ENCODE results near the gene CRYL1.

DNA sequence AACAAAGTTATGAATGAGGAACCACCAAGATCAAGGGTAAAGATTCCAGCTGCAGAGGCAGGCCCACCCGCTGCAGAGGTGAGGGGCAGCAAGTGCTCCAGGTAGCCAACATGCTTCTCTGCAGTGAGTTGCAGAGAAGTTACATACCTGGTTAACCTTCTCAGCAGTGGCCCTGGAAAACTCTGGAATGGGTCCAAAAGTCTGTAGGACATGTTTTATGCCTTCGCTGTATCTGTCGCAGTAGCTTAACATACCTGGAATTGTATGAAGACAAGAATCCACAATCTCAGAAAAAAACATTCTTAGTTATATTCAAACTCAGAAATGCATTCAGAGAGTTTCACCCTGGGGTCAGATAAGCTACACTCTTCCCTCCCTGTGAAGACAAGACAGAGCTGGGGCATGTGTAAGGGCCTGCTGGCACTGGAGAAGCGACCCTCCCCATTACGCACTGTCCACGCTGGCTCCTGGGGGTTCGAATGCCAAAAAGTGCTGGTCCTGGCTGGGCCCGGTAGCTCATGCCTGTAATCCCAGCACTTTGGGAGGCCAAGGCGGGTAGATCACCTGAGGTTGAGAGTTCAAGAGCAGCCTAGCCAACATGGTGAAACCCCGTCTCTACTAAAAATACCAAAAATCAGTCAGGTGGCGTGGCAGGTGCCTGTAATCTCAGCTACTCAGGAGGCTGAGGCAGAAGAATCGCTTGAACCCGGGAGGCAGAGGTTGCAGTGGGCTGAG lies 121.0 kb downstream of the CRYL1 start:
- TF ChIP-seq CTCF (IDR thresholded peaks at IDR 0.05): no peak
- TF ChIP-seq EZH2 (IDR thresholded peaks at IDR 0.05): no peak

Measured in neural progenitor cell (in vitro differentiated cells).